Ovary (tissue), 3 donors: Measurements from ENCODE around the gene GDE1.

Source experiments
- EP300 ChIP-seq: sonication (generic); formaldehyde crosslinking; IDR thresholded peaks from one replicate; pipeline ENCODE4 v1.6.1; 2017; ENCODE audit warnings: antibody characterized with exemption
- POLR2A ChIP-seq: fragments of 450-650 bp; IDR thresholded peaks from one replicate; pipeline ENCODE4 v1.6.1; 2017; ENCODE audit warnings: antibody characterized with exemption, mild to moderate bottlenecking, moderate library complexity
- TF ChIP-seq, protein P1 (sequence below), 3 donors: fragments of 450-650 bp in 2 of 3; fragments of 200-600 bp in 1 of 3; IDR thresholded peaks; one replicate each; pipeline versions ENCODE4 v1.5.1 to v1.8.0; 2016 to 2022; ENCODE audit warnings: antibody characterized with exemption in 3 of 3, mild to moderate bottlenecking in 1 of 3
- donor health status: DM: no; HTN: no; CAD: no.

- no peak for TF ChIP-seq POLR2A
- TF ChIP-seq EP300, result no peak
- TF ChIP-seq, protein P1, sequence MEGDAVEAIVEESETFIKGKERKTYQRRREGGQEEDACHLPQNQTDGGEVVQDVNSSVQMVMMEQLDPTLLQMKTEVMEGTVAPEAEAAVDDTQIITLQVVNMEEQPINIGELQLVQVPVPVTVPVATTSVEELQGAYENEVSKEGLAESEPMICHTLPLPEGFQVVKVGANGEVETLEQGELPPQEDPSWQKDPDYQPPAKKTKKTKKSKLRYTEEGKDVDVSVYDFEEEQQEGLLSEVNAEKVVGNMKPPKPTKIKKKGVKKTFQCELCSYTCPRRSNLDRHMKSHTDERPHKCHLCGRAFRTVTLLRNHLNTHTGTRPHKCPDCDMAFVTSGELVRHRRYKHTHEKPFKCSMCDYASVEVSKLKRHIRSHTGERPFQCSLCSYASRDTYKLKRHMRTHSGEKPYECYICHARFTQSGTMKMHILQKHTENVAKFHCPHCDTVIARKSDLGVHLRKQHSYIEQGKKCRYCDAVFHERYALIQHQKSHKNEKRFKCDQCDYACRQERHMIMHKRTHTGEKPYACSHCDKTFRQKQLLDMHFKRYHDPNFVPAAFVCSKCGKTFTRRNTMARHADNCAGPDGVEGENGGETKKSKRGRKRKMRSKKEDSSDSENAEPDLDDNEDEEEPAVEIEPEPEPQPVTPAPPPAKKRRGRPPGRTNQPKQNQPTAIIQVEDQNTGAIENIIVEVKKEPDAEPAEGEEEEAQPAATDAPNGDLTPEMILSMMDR (IDR thresholded peaks at IDR 0.05), result no peak
These were observed 35.1 kb downstream of the GDE1 start for GRCh38 chr16:19486750-19487325.
